ENCODE results near the gene SMAD5. TPM values are rescaled to one million over a fixed set of nuclear protein-coding genes. Genes with fewer than 3 reads are reported as not detected.

SMAD5 gene
- total RNA-seq, 1 donor from 2014 or later: 93.4 TPM

DNA sequence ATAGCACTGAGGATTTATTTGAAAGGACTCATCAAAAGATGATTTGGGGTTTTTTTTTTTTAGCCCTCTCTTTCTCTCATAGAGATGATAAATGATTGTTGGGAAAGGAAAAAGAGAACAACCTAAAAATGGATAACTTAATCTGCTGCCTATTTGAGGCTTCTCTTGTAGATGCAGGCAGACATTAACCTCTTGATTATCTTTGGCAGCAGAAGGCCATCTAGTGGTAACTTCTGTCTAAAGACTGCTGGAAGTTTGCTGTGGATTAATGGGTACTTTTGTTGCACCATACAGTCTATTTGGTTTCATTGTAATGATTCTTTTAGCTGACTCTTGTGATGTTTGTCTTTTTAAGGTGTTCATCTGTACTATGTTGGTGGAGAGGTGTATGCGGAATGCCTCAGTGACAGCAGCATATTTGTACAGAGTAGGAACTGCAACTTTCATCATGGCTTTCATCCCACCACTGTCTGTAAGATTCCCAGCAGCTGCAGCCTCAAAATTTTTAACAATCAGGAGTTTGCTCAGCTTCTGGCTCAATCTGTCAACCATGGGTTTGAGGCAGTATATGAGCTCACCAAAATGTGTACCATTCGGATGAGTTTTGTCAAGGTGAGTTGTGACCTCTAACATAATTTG is 41.5 kb downstream of the SMAD5 start:
- no peak for DNase-seq (ENCODE audit: low spot score in 2 of 2, unreplicated experiment in 2 of 2)
- Mint-ChIP-seq H3K27ac (no peak overlapping the region), H3K4me1 (no peaks in the 10 kb centered on the region), H3K9me3 (no peaks in the 10 kb centered on the region), H3K27me3 (ENCODE audit: low read depth) (no peaks in the 10 kb centered on the region), H3K36me3 (peaks cover 38% of the 10 kb centered on the region), H3K4me3 (no peak overlapping the region)
- TF ChIP-seq, protein P1, sequence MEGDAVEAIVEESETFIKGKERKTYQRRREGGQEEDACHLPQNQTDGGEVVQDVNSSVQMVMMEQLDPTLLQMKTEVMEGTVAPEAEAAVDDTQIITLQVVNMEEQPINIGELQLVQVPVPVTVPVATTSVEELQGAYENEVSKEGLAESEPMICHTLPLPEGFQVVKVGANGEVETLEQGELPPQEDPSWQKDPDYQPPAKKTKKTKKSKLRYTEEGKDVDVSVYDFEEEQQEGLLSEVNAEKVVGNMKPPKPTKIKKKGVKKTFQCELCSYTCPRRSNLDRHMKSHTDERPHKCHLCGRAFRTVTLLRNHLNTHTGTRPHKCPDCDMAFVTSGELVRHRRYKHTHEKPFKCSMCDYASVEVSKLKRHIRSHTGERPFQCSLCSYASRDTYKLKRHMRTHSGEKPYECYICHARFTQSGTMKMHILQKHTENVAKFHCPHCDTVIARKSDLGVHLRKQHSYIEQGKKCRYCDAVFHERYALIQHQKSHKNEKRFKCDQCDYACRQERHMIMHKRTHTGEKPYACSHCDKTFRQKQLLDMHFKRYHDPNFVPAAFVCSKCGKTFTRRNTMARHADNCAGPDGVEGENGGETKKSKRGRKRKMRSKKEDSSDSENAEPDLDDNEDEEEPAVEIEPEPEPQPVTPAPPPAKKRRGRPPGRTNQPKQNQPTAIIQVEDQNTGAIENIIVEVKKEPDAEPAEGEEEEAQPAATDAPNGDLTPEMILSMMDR (IDR thresholded peaks at IDR 0.05; ENCODE audit: unreplicated experiment): peak; percentile 49

DNA sequence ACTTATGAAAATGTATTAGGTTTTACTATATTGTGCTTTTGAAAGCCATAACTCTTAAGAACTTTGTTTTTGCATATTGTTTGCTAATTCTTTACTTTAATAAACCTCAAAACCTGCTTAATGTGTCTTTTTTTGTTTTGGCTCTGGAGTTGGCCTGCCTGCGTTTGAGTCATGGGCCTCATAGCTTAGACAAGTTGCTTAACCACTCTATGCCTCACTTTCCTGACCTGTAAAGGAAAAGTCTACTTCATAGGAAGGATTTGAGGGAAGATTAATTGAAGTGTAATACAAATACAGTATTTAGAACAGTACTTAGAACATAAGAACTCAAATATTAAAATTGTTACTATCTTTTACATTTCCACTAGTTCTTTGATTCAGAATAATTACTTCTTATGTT is 50.0 kb downstream of the SMAD5 start:
- TF ChIP-seq, protein P1 (IDR thresholded peaks at IDR 0.05; ENCODE audit: unreplicated experiment): no peak
- Mint-ChIP-seq H3K4me1 (peaks cover 4% of the 10 kb centered on the region), H3K27me3 (ENCODE audit: low read depth) (no peaks in the 10 kb centered on the region), H3K27ac (no peak overlapping the region), H3K36me3 (peaks cover 25% of the 10 kb centered on the region), H3K9me3 (no peaks in the 10 kb centered on the region), H3K4me3 (no peak overlapping the region)
- DNase-seq (ENCODE audit: low spot score in 2 of 2, unreplicated experiment in 2 of 2): no peak

DNA sequence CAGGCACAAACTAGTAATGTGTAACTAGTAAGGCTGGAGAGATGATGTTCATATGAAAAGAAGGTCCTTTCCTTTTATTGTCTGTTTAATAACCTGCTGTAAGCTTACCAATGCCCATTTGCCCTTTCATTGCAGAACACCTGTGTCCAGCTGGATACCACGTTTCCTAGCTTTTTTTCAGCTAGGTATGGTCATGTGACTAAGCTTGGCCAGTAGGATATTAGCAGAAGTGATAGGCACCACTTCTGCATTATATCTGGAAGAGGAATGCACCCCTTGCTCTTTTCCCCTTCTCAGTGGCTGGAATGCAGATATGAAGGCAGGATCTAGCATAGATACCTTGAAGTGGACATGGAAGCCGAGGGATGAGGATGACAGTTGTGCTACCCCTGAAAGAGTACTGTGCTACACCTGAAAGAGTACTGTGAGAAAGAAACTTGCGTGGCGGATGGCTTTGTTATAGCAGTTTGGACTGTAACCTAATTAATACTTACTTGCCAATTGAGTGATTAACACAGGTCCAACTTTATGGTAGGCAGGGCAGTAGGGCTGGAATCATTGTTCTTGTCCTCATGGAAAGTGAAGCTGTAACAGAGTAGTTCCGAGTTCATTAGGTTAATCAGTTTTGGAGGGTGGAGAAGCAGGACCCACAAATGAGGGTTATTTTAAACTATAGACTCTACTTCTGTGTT is 53.5 kb downstream of the SMAD5 start:
- Mint-ChIP-seq H3K4me3 (no peak overlapping the region), H3K36me3 (peaks cover 31% of the 10 kb centered on the region), H3K27ac (no peak overlapping the region), H3K9me3 (no peaks in the 10 kb centered on the region), H3K27me3 (ENCODE audit: low read depth) (peaks cover 19% of the 10 kb centered on the region), H3K4me1 (peaks cover 4% of the 10 kb centered on the region)
- TF ChIP-seq, protein P1 (IDR thresholded peaks at IDR 0.05; ENCODE audit: unreplicated experiment): no peak
- no peak for DNase-seq (ENCODE audit: low spot score in 2 of 2, unreplicated experiment in 2 of 2)

DNA sequence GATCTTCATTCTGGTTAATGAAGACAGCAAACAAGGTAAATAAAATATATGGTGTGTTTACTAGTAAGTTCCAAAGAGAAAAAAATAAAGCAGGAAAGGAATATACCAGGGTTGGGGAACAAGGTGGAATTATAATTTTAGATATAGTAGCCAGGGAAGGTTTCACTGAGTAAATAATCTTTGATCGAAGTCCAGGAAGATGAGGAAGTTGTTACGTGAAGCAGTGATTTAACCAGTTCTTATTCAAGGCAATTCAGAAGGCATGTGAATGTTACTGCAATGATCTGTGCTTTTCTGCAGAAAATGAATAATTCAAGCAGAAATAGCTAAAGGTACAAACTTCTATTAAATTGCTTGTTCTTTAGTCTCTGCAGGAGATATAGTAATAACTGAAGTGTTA is 54.2 kb downstream of the SMAD5 start:
- Mint-ChIP-seq H3K9me3 (no peaks in the 10 kb centered on the region), H3K4me3 (no peak overlapping the region), H3K36me3 (peaks cover 31% of the 10 kb centered on the region), H3K27ac (no peak overlapping the region), H3K27me3 (ENCODE audit: low read depth) (peaks cover 25% of the 10 kb centered on the region), H3K4me1 (peaks cover 9% of the 10 kb centered on the region)
- no peak for DNase-seq (ENCODE audit: low spot score in 2 of 2, unreplicated experiment in 2 of 2)
- TF ChIP-seq, protein P1 (IDR thresholded peaks at IDR 0.05; ENCODE audit: unreplicated experiment): no peak

DNA sequence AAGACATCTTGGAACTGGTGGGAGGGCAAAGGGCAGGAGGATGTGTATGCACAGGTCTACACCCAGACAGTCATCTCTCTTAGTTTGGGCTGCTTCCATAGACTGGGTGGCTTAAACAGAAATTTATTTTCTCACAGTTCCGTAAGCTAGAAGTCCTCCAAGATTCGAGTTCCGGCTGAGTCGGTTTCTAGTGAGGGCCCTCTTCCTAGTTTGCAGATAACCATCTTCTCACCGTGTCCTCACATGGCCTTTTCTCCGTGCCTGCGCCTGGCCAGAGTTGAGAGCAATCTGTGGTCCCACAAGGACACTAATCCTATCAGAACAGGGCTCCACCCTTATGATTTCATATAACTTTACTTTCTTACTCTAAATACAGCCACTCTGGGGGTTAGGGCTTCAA is 56.2 kb downstream of the SMAD5 start:
- no peak for DNase-seq (ENCODE audit: low spot score in 2 of 2, unreplicated experiment in 2 of 2)
- Mint-ChIP-seq H3K27ac (no peak overlapping the region), H3K27me3 (ENCODE audit: low read depth) (peaks cover 42% of the 10 kb centered on the region), H3K9me3 (no peaks in the 10 kb centered on the region), H3K4me3 (no peak overlapping the region), H3K4me1 (peaks cover 11% of the 10 kb centered on the region), H3K36me3 (peaks cover 29% of the 10 kb centered on the region)
- TF ChIP-seq, protein P1 (IDR thresholded peaks at IDR 0.05; ENCODE audit: unreplicated experiment): no peak

Measured in mesothelial cell of epicardium (in vitro differentiated cells).